ENCODE results near the gene ATP6V1G3. TPM values are rescaled to one million over a fixed set of nuclear protein-coding genes. Genes with fewer than 3 reads are reported as not detected.

The ATP6V1G3 gene
- polyA plus RNA-seq, 3 donors, result not detected

DNA sequence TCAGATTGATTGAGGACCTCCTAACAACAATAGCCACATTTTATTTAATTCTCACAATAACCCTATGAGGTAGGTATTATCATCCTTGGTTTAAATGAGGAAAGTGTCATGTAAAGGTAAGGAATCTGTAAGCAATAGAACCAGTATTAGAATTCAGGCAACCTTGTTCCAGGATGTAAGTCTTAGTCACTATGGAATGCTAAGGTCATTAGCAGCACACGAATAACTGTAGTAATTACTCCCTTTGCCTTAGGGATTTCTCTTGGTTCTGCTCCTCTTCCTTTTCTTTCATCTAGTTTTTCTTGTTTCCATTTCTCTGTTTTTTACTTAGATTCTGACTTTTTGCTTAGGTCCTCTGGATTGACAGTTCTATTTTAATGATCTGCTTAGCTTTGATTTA is 23.1 kb upstream of the ATP6V1G3 start:
- Histone ChIP-seq H4K20me1 (ENCODE audit: insufficient read depth, low read length) (no peaks in the 10 kb centered on the region), H3K27me3 (ENCODE audit: control insufficient read depth in 2 of 2, insufficient read depth in 2 of 2, low read length in 2 of 2) (no peaks in the 10 kb centered on the region), H3K4me1 (ENCODE audit: control insufficient read depth in 1 of 2, insufficient read depth in 2 of 2, low read length in 2 of 2) (no peaks in the 10 kb centered on the region), H3K9ac (ENCODE audit: insufficient read depth, low read length, poor library complexity, severe bottlenecking) (no peak overlapping the region), H3K4me2 (replicated peaks; ENCODE audit: extremely low read depth, low read length, poor library complexity, severe bottlenecking) (no peak overlapping the region), H3K9me3 (replicated peaks in 1 of 2; ENCODE audit: control insufficient read depth in 1 of 2, insufficient read depth in 1 of 2, low read length in 2 of 2) (no peaks in the 10 kb centered on the region), H3K4me3 (replicated peaks in 1 of 3; ENCODE audit: low read depth in 2 of 3, low read length in 3 of 3) (no peak overlapping the region), H3K79me2 (ENCODE audit: insufficient read depth, low read length) (no peaks in the 10 kb centered on the region), H2AFZ (ENCODE audit: insufficient read depth, low read depth, low read length, poor library complexity, severe bottlenecking) (no peak overlapping the region), H3K36me3 (replicated peaks in 1 of 2; ENCODE audit: control insufficient read depth in 1 of 2, insufficient read depth in 2 of 2, low read length in 2 of 2) (no peaks in the 10 kb centered on the region), H3K27ac (ENCODE audit: low read depth in 1 of 2, low read length in 2 of 2) (no peak overlapping the region)
- Mint-ChIP-seq H3K27ac (no peak overlapping the region), H3K27me3 (ENCODE audit: low read depth in 3 of 3) (peaks cover 0 to 2% (median 0%) of the 10 kb centered on the region in 3 donors), H3K4me1 (peaks cover 6% of the 10 kb centered on the region), H3K36me3 (peaks cover 0 to 2% of the 10 kb centered on the region in 2 donors), H3K9me3 (peaks cover 0 to 11% (median 4%) of the 10 kb centered on the region in 7 donors), H3K4me3 (no peak overlapping the region)
- no CpG with 5 or more reads among the region's 1 CpG for WGBS (ENCODE audit: insufficient coverage)
- TF ChIP-seq, protein P1, sequence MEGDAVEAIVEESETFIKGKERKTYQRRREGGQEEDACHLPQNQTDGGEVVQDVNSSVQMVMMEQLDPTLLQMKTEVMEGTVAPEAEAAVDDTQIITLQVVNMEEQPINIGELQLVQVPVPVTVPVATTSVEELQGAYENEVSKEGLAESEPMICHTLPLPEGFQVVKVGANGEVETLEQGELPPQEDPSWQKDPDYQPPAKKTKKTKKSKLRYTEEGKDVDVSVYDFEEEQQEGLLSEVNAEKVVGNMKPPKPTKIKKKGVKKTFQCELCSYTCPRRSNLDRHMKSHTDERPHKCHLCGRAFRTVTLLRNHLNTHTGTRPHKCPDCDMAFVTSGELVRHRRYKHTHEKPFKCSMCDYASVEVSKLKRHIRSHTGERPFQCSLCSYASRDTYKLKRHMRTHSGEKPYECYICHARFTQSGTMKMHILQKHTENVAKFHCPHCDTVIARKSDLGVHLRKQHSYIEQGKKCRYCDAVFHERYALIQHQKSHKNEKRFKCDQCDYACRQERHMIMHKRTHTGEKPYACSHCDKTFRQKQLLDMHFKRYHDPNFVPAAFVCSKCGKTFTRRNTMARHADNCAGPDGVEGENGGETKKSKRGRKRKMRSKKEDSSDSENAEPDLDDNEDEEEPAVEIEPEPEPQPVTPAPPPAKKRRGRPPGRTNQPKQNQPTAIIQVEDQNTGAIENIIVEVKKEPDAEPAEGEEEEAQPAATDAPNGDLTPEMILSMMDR (IDR thresholded peaks at IDR 0.05), result no peak
- DNase-seq, result no peak
- intact Hi-C loops (cut with micrococcal nuclease), result loop anchor here in 1 of 2 donors (10.0 kb wide), 1 partner anchor 61 kb away; no protein-coding TSS in a partner anchor

DNA sequence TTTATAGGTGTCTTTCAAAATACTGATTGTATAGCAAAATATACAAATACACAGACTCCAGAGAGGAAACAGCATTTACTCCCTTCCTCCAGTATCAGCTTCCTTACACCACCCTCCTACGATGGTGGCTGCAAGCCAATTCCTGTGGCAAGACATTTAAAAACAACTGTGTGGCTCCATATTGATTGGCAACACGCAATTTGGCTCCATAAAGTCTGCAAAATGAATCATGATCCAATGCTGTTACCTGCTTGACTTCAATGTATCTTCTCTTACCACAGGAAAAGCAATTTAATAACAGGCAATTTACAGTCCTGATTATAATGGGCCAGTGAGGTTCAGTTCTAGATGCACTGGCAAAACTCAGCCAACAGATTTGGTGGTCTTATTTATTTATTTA is 19.7 kb upstream of the ATP6V1G3 start:
- no peak overlapping the region for H3K27ac Mint-ChIP-seq

More for the DNA sequence above, 19.7 kb upstream of the ATP6V1G3 start:
- Mint-ChIP-seq H3K36me3 (no peaks in the 10 kb centered on the region), H3K9me3 (peaks cover 0 to 3% (median 2%) of the 10 kb centered on the region in 7 donors), H3K27me3 (ENCODE audit: low read depth in 3 of 3) (no peaks in the 10 kb centered on the region), H3K4me3 (no peak overlapping the region), H3K4me1 (peaks cover 27% of the 10 kb centered on the region)
- no peaks in the 10 kb centered on the region for H3K36me3 ChIP-seq (replicated peaks in 1 of 2; ENCODE audit: control insufficient read depth in 1 of 2, insufficient read depth in 2 of 2, low read length in 2 of 2)
- 0% methylated on average over 1 of the region's 2 CpGs for WGBS (ENCODE audit: insufficient coverage)
- TF ChIP-seq, protein P1 (IDR thresholded peaks at IDR 0.05), result no peak
- peaks cover 18 to 21% of the 10 kb centered on the region in 2 donors for H3K4me1 ChIP-seq (ENCODE audit: control insufficient read depth in 1 of 2, insufficient read depth in 2 of 2, low read length in 2 of 2)
- H3K27me3 ChIP-seq (ENCODE audit: control insufficient read depth in 2 of 2, insufficient read depth in 2 of 2, low read length in 2 of 2), result no peaks in the 10 kb centered on the region
- no peaks in the 10 kb centered on the region for H3K79me2 ChIP-seq (ENCODE audit: insufficient read depth, low read length)
- H3K27ac ChIP-seq (ENCODE audit: low read depth in 1 of 2, low read length in 2 of 2), result no peak overlapping the region
- no peak overlapping the region for H3K4me3 ChIP-seq (replicated peaks in 1 of 3; ENCODE audit: low read depth in 2 of 3, low read length in 3 of 3)
- no peaks in the 10 kb centered on the region for H4K20me1 ChIP-seq (ENCODE audit: insufficient read depth, low read length)
- H3K9ac ChIP-seq (ENCODE audit: insufficient read depth, low read length, poor library complexity, severe bottlenecking), result no peak overlapping the region
- no peak for DNase-seq
- H3K4me2 ChIP-seq (replicated peaks; ENCODE audit: extremely low read depth, low read length, poor library complexity, severe bottlenecking), result no peak overlapping the region
- no peak overlapping the region for H2AFZ ChIP-seq (ENCODE audit: insufficient read depth, low read depth, low read length, poor library complexity, severe bottlenecking)
- intact Hi-C loops (cut with micrococcal nuclease), result loop anchor here in 1 of 2 donors (10.0 kb wide), 1 partner anchor 65 kb away; no protein-coding TSS in a partner anchor
- no peaks in the 10 kb centered on the region for H3K9me3 ChIP-seq (replicated peaks in 1 of 2; ENCODE audit: control insufficient read depth in 1 of 2, insufficient read depth in 1 of 2, low read length in 2 of 2)

Data from CD14-positive monocyte (primary cell).